ENCODE data around the gene SOX10.

The SOX10 gene

GRCh38 chr22:38029370-38029769 is 45.0 kb upstream of the SOX10 start:
- TF ChIP-seq, protein P1, sequence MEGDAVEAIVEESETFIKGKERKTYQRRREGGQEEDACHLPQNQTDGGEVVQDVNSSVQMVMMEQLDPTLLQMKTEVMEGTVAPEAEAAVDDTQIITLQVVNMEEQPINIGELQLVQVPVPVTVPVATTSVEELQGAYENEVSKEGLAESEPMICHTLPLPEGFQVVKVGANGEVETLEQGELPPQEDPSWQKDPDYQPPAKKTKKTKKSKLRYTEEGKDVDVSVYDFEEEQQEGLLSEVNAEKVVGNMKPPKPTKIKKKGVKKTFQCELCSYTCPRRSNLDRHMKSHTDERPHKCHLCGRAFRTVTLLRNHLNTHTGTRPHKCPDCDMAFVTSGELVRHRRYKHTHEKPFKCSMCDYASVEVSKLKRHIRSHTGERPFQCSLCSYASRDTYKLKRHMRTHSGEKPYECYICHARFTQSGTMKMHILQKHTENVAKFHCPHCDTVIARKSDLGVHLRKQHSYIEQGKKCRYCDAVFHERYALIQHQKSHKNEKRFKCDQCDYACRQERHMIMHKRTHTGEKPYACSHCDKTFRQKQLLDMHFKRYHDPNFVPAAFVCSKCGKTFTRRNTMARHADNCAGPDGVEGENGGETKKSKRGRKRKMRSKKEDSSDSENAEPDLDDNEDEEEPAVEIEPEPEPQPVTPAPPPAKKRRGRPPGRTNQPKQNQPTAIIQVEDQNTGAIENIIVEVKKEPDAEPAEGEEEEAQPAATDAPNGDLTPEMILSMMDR (IDR thresholded peaks at IDR 0.05; ENCODE audit: low read depth, low read length) = no peak
- no peak for DNase-seq (ENCODE audit: extremely low read depth, low read depth)

- no peak for DNase-seq (ENCODE audit: extremely low read depth, low read depth)
Observed at GRCh38 chr22:38028344-38029130, 44.2 kb upstream of the SOX10 start.

DNA sequence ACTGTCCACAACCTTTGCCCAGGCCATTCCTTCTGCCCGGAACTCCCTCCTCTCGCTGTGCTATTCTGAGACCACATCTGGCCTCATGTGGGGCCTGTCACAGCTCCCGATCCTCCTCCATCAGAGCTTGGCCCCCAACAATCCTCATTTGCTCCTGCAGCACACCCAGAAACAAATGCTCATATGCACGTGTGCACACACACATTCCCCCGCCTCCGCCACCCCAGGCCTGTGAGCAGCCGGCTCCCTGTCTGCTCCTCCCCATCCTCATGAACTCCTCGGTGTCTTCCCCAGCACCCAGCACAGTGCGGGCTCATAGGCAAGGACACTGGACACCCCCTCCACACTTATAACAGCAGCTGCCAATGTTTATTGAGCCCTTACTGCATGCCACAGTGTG is 43.1 kb upstream of the SOX10 start:
- TF ChIP-seq, protein P1 (IDR thresholded peaks at IDR 0.05; ENCODE audit: low read depth, low read length) = no peak

More at GRCh38 chr22:38028344-38029130, 44.2 kb upstream of the SOX10 start:
- TF ChIP-seq, protein P1 (IDR thresholded peaks at IDR 0.05; ENCODE audit: low read depth, low read length) = no peak

GRCh38 chr22:38026130-38027111 is 42.1 kb upstream of the SOX10 start:
- TF ChIP-seq, protein P1 (IDR thresholded peaks at IDR 0.05; ENCODE audit: low read depth, low read length) = no peak
- DNase-seq (ENCODE audit: extremely low read depth, low read depth) = no peak

More for the DNA sequence above, 43.1 kb upstream of the SOX10 start:
- DNase-seq (ENCODE audit: extremely low read depth, low read depth) = no peak

GRCh38 chr22:38025514-38025913 is 41.2 kb upstream of the SOX10 start:
- DNase-seq (ENCODE audit: extremely low read depth, low read depth) = no peak
- TF ChIP-seq, protein P1 (IDR thresholded peaks at IDR 0.05; ENCODE audit: low read depth, low read length) = no peak

- TF ChIP-seq, protein P1 (IDR thresholded peaks at IDR 0.05; ENCODE audit: low read depth, low read length) = no peak
Observed at GRCh38 chr22:38023045-38023444, 38.7 kb upstream of the SOX10 start.

More at GRCh38 chr22:38023045-38023444, 38.7 kb upstream of the SOX10 start:
- DNase-seq (ENCODE audit: extremely low read depth, low read depth) = no peak
